H9 (cell line): ENCODE measurements around the gene B3GNT7. TPM values are rescaled to one million over a fixed set of nuclear protein-coding genes. Genes with fewer than 3 reads are reported as not detected.

ENCODE experiments used
- DNase-seq: peaks from one replicate; pipeline ENCODE4 v3.0.0-alpha.2; 2017
- H2AFZ ChIP-seq: one replicate; pipeline ENCODE4 v1.6.1; 2013; ENCODE audit warnings: mild to moderate bottlenecking, low read length, control low read depth, moderate library complexity
- H2AK5ac ChIP-seq: 2 replicates; pipeline ENCODE4 v1.6.1; 2013; ENCODE audit warnings: low read length, control low read depth, mixed read lengths; ENCODE audit not compliant: insufficient read length
- H2BK120ac ChIP-seq: one replicate; pipeline ENCODE4 v1.6.1; 2013; ENCODE audit warnings: low read depth, mild to moderate bottlenecking, low read length, control low read depth, inconsistent platforms; ENCODE audit not compliant: poor library complexity, severe bottlenecking
- H2BK12ac ChIP-seq: 2 replicates; pipeline ENCODE4 v1.6.1; 2013; ENCODE audit warnings: low read length, control low read depth, mixed read lengths, low read depth; ENCODE audit not compliant: insufficient read length
- H2BK15ac ChIP-seq: 2 replicates; pipeline ENCODE4 v1.6.1; 2013; ENCODE audit warnings: low read depth, low read length, control low read depth
- H2BK20ac ChIP-seq: one replicate; pipeline ENCODE4 v1.6.1; 2013; ENCODE audit warnings: low read depth, mild to moderate bottlenecking, low read length, control low read depth, inconsistent platforms; ENCODE audit not compliant: poor library complexity, severe bottlenecking
- H2BK5ac ChIP-seq: 2 replicates; pipeline ENCODE4 v1.6.1; 2013; ENCODE audit warnings: low read length, control low read depth, mixed read lengths; ENCODE audit not compliant: insufficient read length
- H3K14ac ChIP-seq: 2 replicates; pipeline ENCODE4 v1.6.1; 2013; ENCODE audit warnings: low read length, control low read depth; ENCODE audit not compliant: insufficient read depth
- H3K18ac ChIP-seq: 2 replicates; pipeline ENCODE4 v1.6.1; 2013; ENCODE audit warnings: low read depth, mild to moderate bottlenecking, mixed read lengths, low read length, control low read depth; ENCODE audit not compliant: insufficient read length
- H3K23ac ChIP-seq: 2 replicates; pipeline ENCODE4 v1.6.1; 2013; ENCODE audit warnings: low read length, control low read depth, mixed read lengths, low read depth; ENCODE audit not compliant: insufficient read length
- H3K23me2 ChIP-seq: 2 replicates; pipeline ENCODE4 v1.6.1; 2013; ENCODE audit warnings: low read depth, mild to moderate bottlenecking, mixed read lengths, low read length, control low read depth; ENCODE audit not compliant: insufficient read length, poor library complexity, severe bottlenecking
- H3K27ac ChIP-seq: 2 replicates; pipeline ENCODE4 v1.5.1; 2013; ENCODE audit warnings: low read length, control low read depth, mixed read lengths, low read depth; ENCODE audit not compliant: insufficient read length
- H3K27me3 ChIP-seq: 2 replicates; pipeline ENCODE4 v1.6.1; 2013; ENCODE audit warnings: low read length, control low read depth, inconsistent platforms; ENCODE audit not compliant: insufficient read depth
- H3K4ac ChIP-seq: 2 replicates; pipeline ENCODE4 v1.6.1; 2013; ENCODE audit warnings: low read depth, mild to moderate bottlenecking, control low read depth, inconsistent platforms, low read length, moderate library complexity
- H3K4me1 ChIP-seq: 2 replicates; pipeline ENCODE4 v1.6.1; 2013; ENCODE audit warnings: low read length, control low read depth, inconsistent platforms; ENCODE audit not compliant: insufficient read depth
- H3K4me2 ChIP-seq: 2 replicates; pipeline ENCODE4 v1.6.1; 2013; ENCODE audit warnings: low read length, control low read depth, mixed read lengths; ENCODE audit not compliant: insufficient read length, insufficient read depth
- H3K56ac ChIP-seq: 2 replicates; pipeline ENCODE4 v1.6.1; 2013; ENCODE audit warnings: low read depth, mild to moderate bottlenecking, mixed read lengths, low read length, control low read depth; ENCODE audit not compliant: insufficient read length
- H3K79me1 ChIP-seq: 2 replicates; pipeline ENCODE4 v1.6.1; 2013; ENCODE audit warnings: low read depth, mild to moderate bottlenecking, moderate library complexity, low read length, control low read depth, inconsistent platforms; ENCODE audit not compliant: insufficient read depth, poor library complexity, severe bottlenecking
- H3K79me2 ChIP-seq: 2 replicates; pipeline ENCODE4 v1.6.1; 2013; ENCODE audit warnings: low read length, control low read depth, inconsistent platforms; ENCODE audit not compliant: insufficient read depth
- H3K9ac ChIP-seq: 2 replicates; pipeline ENCODE4 v1.6.1; 2013; ENCODE audit warnings: low read length, control low read depth, mixed read lengths; ENCODE audit not compliant: insufficient read length; ENCODE audit errors: extremely low read depth
- H3K9me3 ChIP-seq: one replicate; pipeline ENCODE4 v1.6.1; 2013; ENCODE audit warnings: low read depth, low read length, inconsistent platforms; ENCODE audit not compliant: control insufficient read depth
- H3T11ph ChIP-seq: one replicate; pipeline ENCODE4 v1.6.1; 2013; ENCODE audit warnings: mild to moderate bottlenecking, low read length, control low read depth, inconsistent platforms
- H4K20me1 ChIP-seq: one replicate; pipeline ENCODE4 v1.6.1; 2013; ENCODE audit not compliant: control insufficient read depth, insufficient read length, insufficient read depth
- H4K5ac ChIP-seq: 2 replicates; pipeline ENCODE4 v1.6.1; 2013; ENCODE audit warnings: low read depth, mild to moderate bottlenecking, mixed read lengths, low read length, control low read depth; ENCODE audit not compliant: insufficient read length
- H4K8ac ChIP-seq: replicated peaks from 2 replicates; pipeline ENCODE4 v1.6.1; 2013; ENCODE audit warnings: low read length, control low read depth, mixed read lengths, low read depth; ENCODE audit not compliant: insufficient read length
- H4K91ac ChIP-seq: 2 replicates; pipeline ENCODE4 v1.6.1; 2013; ENCODE audit warnings: low read depth, mild to moderate bottlenecking, moderate library complexity, mixed read lengths, low read length, control low read depth; ENCODE audit not compliant: insufficient read length
- H3K27ac Mint-ChIP-seq, 3 experiments: 2 replicates in 2 of 3; 3 replicates in 1 of 3; pipeline ENCODE4 v1.8.0; 2020 to 2021; ENCODE audit warnings: mixed read lengths in 3 of 3, mild to moderate bottlenecking in 1 of 3, moderate library complexity in 1 of 3
- H3K27me3 Mint-ChIP-seq: 2 replicates; pipeline ENCODE4 v1.8.0; 2021; ENCODE audit warnings: low read depth, mild to moderate bottlenecking, moderate library complexity, mixed read lengths
- H3K36me3 Mint-ChIP-seq, 3 experiments: 2 replicates in 2 of 3; 3 replicates in 1 of 3; pipeline ENCODE4 v1.8.0; 2020 to 2021; ENCODE audit warnings: low read depth in 3 of 3, mixed read lengths in 3 of 3; ENCODE audit not compliant: insufficient read depth in 1 of 3
- H3K4me1 Mint-ChIP-seq, 2 experiments: 2 replicates each; pipeline ENCODE4 v1.8.0; 2020; ENCODE audit warnings: mixed read lengths in 2 of 2
- H3K4me3 Mint-ChIP-seq, 2 experiments: 2 replicates in 1 of 2; 3 replicates in 1 of 2; pipeline ENCODE4 v1.8.0; 2020 to 2021; ENCODE audit warnings: mild to moderate bottlenecking in 2 of 2, mixed read lengths in 2 of 2, moderate library complexity in 1 of 2
- H3K9me3 Mint-ChIP-seq, 2 experiments: 2 replicates in 1 of 2; 3 replicates in 1 of 2; pipeline ENCODE4 v1.8.0; 2020; ENCODE audit warnings: mild to moderate bottlenecking in 2 of 2, mixed read lengths in 2 of 2, moderate library complexity in 1 of 2
- CTCF ChIP-seq: fragments of 200-600 bp; sonication (generic); conservative IDR thresholded peaks from 3 replicates; pipeline ENCODE4 v1.8.0; 2021; ENCODE audit warnings: antibody characterized with exemption, mild to moderate bottlenecking
- WGBS: extraction: QIAGEN DNeasy Blood & Tissue Kit; methylation state at CpG from one replicate; pipeline ENCODE4 v1.1.7; 2013; ENCODE audit warnings: missing lambda C conversion rate, low lambda C conversion rate, mixed read lengths; ENCODE audit not compliant: insufficient read length; ENCODE audit errors: extremely low coverage; 5-methylcytosine and 5-hydroxymethylcytosine counted together
- total RNA-seq: library from RNA; stranded (reverse); gene quantifications from 2 replicates; pipeline ENCODE4 v1.2.1, GENCODE V29; 2021

B3GNT7 gene
- total RNA-seq, 1 experiment from 2014 or later = 42.2 TPM

- peak overlapping the region; percentile 13 for H4K5ac ChIP-seq
- peak overlapping the region; percentile 63 for H3K4me2 ChIP-seq
- peak overlapping the region; percentile 88 for H3K18ac ChIP-seq
- H3K9ac ChIP-seq = peak overlapping the region; percentile 64
- H2AFZ ChIP-seq = no peak overlapping the region
- H4K8ac ChIP-seq = no peak overlapping the region
- H4K91ac ChIP-seq = no peak overlapping the region
- H2BK15ac ChIP-seq = no peak overlapping the region
- peaks cover 9% of the 10 kb centered on the region; the same call in 1 of the 2 replicates for H3K4me1 ChIP-seq
- Mint-ChIP-seq H3K27ac (peak overlapping the region; percentile 100; a peak in 6 of 7 replicates), H3K4me1 (peaks cover 51 to 56% of the 10 kb centered on the region in 2 experiments), H3K36me3 (peaks cover 3 to 12% (median 7%) of the 10 kb centered on the region in 3 experiments; a peak in 5 of 7 replicates), H3K9me3 (peaks cover 16 to 26% of the 10 kb centered on the region in 2 experiments), H3K27me3 (no peaks in the 10 kb centered on the region; the same call in 1 of the 2 replicates), H3K4me3 (peak overlapping the region; percentile 62 to 77)
- no peak overlapping the region for H3K27ac ChIP-seq
- no peaks in the 10 kb centered on the region for H3K79me2 ChIP-seq
- H3K9me3 ChIP-seq = no peaks in the 10 kb centered on the region
- H3T11ph ChIP-seq = no peak overlapping the region
- no peak overlapping the region for H3K56ac ChIP-seq
- no CpG with 5 or more reads among the region's 67 CpGs for WGBS
- DNase-seq = peak; percentile 94
- H4K20me1 ChIP-seq = no peaks in the 10 kb centered on the region
- H3K4ac ChIP-seq = no peak overlapping the region
- no peak overlapping the region for H2BK120ac ChIP-seq
- no peak overlapping the region for H2BK20ac ChIP-seq
- H2BK5ac ChIP-seq = no peak overlapping the region
- H3K14ac ChIP-seq = peak overlapping the region; percentile 96
- H3K79me1 ChIP-seq = no peaks in the 10 kb centered on the region
- H3K27me3 ChIP-seq = no peaks in the 10 kb centered on the region
- H2AK5ac ChIP-seq = no peak overlapping the region
- no peak overlapping the region for H2BK12ac ChIP-seq
- peaks cover 9% of the 10 kb centered on the region for H3K23me2 ChIP-seq
- H3K23ac ChIP-seq = no peak overlapping the region
- peak; percentile 96 for TF ChIP-seq CTCF
Measured at GRCh38 chr2:231411831-231412617, 16.5 kb downstream of the B3GNT7 start.
